Measurements from ENCODE around the gene TUBB1.
"Not testable (repeated sequence)": the region's sequence is repeated elsewhere in the genome, so short reads cannot be mapped to it uniquely, and the experiment has no call there.

The TUBB1 gene

DNA sequence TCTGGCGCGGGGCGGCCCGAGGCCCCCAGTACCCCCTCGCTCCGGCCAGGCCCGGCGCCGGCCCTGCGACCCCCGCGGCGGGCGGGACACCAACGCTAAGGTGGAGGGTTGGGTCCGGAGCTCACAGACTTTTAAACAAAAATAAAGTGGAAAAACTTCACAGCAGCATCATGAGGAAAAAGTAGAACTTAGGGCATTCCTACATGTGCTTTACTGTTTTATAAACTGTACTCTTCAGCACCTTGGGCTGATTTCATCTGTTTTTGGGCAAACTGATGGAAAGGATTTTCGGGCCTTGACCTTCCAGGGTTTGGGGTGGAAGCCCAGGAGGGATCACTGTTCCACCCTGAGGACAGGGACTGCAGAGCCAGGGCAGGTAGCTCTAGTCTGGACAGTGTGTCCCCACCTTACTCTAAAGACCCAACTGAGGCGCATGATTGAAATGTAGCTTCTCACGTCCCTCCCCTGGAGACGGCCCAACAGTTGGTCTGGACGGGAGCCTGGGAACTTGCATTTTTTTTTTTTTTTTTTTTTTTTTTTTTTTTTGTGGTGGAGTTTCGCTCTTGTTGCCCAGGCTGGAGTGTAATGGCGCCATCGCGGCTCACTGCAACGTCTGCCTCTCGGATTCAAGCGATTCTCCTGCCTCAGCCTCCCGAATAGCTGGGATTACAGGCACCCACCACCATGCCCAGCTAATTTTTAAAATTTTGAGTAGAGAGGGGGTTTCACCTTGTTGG, 37.4 kb upstream of the TUBB1 start:
- H4K20me1 ChIP-seq (ENCODE audit: insufficient read depth, low read length) = peaks cover 32% of the 10 kb centered on the region
- peaks cover under 1% of the 10 kb centered on the region for H3K27me3 ChIP-seq (ENCODE audit: insufficient read depth, low read length, poor library complexity)
- H3K79me2 ChIP-seq (ENCODE audit: insufficient read depth, low read length) = peaks cover 57% of the 10 kb centered on the region
- peak overlapping the region; percentile 77 for H3K4me2 ChIP-seq (ENCODE audit: insufficient read depth, low read length)
- H3K4me1 ChIP-seq (ENCODE audit: insufficient read depth, low read length) = peaks cover 35% of the 10 kb centered on the region
- H3K9ac ChIP-seq (ENCODE audit: low read depth, low read length) = peak overlapping the region; percentile 79
- TF ChIP-seq EZH2 (IDR thresholded peaks at IDR 0.05; ENCODE audit: borderline replicate concordance, low read depth, low read length, severe bottlenecking) = no peak
- TF ChIP-seq, protein P1, sequence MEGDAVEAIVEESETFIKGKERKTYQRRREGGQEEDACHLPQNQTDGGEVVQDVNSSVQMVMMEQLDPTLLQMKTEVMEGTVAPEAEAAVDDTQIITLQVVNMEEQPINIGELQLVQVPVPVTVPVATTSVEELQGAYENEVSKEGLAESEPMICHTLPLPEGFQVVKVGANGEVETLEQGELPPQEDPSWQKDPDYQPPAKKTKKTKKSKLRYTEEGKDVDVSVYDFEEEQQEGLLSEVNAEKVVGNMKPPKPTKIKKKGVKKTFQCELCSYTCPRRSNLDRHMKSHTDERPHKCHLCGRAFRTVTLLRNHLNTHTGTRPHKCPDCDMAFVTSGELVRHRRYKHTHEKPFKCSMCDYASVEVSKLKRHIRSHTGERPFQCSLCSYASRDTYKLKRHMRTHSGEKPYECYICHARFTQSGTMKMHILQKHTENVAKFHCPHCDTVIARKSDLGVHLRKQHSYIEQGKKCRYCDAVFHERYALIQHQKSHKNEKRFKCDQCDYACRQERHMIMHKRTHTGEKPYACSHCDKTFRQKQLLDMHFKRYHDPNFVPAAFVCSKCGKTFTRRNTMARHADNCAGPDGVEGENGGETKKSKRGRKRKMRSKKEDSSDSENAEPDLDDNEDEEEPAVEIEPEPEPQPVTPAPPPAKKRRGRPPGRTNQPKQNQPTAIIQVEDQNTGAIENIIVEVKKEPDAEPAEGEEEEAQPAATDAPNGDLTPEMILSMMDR (IDR thresholded peaks at IDR 0.05; ENCODE audit: borderline replicate concordance, extremely low read depth, low read length, poor library complexity, severe bottlenecking) = no peak
- peak overlapping the region; percentile 93 to 98 for H3K4me3 ChIP-seq (ENCODE audit: low read depth in 1 of 2, low read length in 2 of 2)
- peak overlapping the region; percentile 81 for H3K27ac ChIP-seq (ENCODE audit: low read length)
- ATAC-seq (ENCODE audit: insufficient read depth, low read depth) (peak; percentile 43), DNase-seq (peak; percentile 36)
- peak overlapping the region; percentile 65 for H2AFZ ChIP-seq (ENCODE audit: low read depth, low read length)
- peaks cover 27% of the 10 kb centered on the region for H3K36me3 ChIP-seq (ENCODE audit: insufficient read depth, low read length)
- no peaks in the 10 kb centered on the region for H3K9me3 ChIP-seq (ENCODE audit: insufficient read depth, low read length, severe bottlenecking)

DNA sequence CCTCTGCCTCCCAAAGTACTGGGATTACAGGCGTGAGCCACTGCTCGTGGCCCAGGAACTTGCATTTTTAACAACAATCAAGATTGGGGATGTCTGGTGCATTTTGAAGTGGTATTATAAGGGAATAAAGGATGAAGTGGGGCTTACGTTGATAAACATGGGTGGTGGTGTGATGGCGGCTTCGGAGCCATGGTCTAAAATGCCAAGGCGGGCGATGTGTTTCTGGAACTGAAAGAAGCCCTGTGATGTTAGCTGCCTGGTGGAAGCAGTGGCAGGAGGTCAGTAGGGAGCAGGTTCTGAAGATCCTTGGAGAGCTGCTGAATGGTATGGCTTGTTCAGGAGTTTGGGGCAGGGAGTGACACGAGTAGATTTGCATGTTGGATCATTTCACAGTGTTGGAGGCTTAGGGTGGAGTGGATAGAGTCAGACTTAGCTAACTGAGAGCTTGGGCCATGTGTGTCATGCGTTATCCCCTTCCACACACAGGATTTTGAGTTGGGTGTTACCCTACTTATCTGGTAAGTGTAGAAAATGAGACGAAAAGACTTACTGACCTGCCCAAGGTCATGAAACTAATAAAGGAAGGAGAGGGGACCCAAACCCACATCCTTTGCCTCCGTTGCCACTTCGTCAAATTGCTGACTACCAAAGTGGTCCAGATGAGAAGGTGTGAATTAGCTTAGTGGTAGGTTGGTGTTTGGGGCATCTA, 36.7 kb upstream of the TUBB1 start:
- Histone ChIP-seq H4K20me1 (ENCODE audit: insufficient read depth, low read length) (peaks cover 38% of the 10 kb centered on the region), H3K4me2 (ENCODE audit: insufficient read depth, low read length) (peak overlapping the region; percentile 77), H3K79me2 (ENCODE audit: insufficient read depth, low read length) (peaks cover 61% of the 10 kb centered on the region), H3K4me3 (ENCODE audit: low read depth in 1 of 2, low read length in 2 of 2) (peak overlapping the region; percentile 93 to 98; a peak in 3 of 4 replicates), H3K9me3 (ENCODE audit: insufficient read depth, low read length, severe bottlenecking) (no peaks in the 10 kb centered on the region), H2AFZ (ENCODE audit: low read depth, low read length) (no peak overlapping the region), H3K4me1 (ENCODE audit: insufficient read depth, low read length) (peaks cover 35% of the 10 kb centered on the region), H3K27me3 (ENCODE audit: insufficient read depth, low read length, poor library complexity) (no peaks in the 10 kb centered on the region), H3K9ac (ENCODE audit: low read depth, low read length) (peak overlapping the region; percentile 79), H3K36me3 (ENCODE audit: insufficient read depth, low read length) (peaks cover 35% of the 10 kb centered on the region), H3K27ac (ENCODE audit: low read length) (peak overlapping the region; percentile 32)
- TF ChIP-seq, protein P1 (IDR thresholded peaks at IDR 0.05; ENCODE audit: borderline replicate concordance, extremely low read depth, low read length, poor library complexity, severe bottlenecking) = no peak
- TF ChIP-seq EZH2 (IDR thresholded peaks at IDR 0.05; ENCODE audit: borderline replicate concordance, low read depth, low read length, severe bottlenecking) = no peak
- ATAC-seq (ENCODE audit: insufficient read depth, low read depth) = no peak
- DNase-seq = no peak

DNA sequence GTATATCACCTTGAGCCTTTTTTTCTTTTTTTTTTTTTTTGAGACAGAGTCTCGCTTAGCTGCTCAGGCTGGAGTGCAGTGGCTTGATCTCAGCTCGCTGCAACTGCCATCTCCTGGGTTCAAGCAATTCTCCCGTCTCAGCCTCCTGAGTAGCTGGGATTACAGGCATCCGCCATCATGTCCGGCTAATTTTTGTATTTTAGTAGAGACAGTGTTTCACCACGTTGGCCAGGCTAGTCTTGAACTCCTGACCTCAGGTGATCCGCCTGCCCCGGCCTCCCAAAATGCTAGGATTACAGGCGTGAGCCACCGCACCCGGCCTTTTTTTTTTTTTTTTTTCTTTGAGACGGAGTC, 36.1 kb upstream of the TUBB1 start:
- peaks cover 61% of the 10 kb centered on the region for H3K79me2 ChIP-seq (ENCODE audit: insufficient read depth, low read length)
- H3K27me3 ChIP-seq (ENCODE audit: insufficient read depth, low read length, poor library complexity); ATAC-seq (ENCODE audit: insufficient read depth, low read depth); DNase-seq; H3K27ac ChIP-seq (ENCODE audit: low read length); H2AFZ ChIP-seq (ENCODE audit: low read depth, low read length); H3K9me3 ChIP-seq (ENCODE audit: insufficient read depth, low read length, severe bottlenecking): not testable (repeated sequence)
- H3K36me3 ChIP-seq (ENCODE audit: insufficient read depth, low read length) = peaks cover 40% of the 10 kb centered on the region
- peak overlapping the region; percentile 79; the same call in 1 of the 2 replicates for H3K9ac ChIP-seq (ENCODE audit: low read depth, low read length)
- peak overlapping the region; percentile 77 for H3K4me2 ChIP-seq (ENCODE audit: insufficient read depth, low read length)
- peak overlapping the region in 1 of 2 experiments; percentile 98; a peak in 2 of 4 replicates for H3K4me3 ChIP-seq (ENCODE audit: low read depth in 1 of 2, low read length in 2 of 2)
- peaks cover 42% of the 10 kb centered on the region for H4K20me1 ChIP-seq (ENCODE audit: insufficient read depth, low read length)
- H3K4me1 ChIP-seq (ENCODE audit: insufficient read depth, low read length) = peaks cover 35% of the 10 kb centered on the region

DNA sequence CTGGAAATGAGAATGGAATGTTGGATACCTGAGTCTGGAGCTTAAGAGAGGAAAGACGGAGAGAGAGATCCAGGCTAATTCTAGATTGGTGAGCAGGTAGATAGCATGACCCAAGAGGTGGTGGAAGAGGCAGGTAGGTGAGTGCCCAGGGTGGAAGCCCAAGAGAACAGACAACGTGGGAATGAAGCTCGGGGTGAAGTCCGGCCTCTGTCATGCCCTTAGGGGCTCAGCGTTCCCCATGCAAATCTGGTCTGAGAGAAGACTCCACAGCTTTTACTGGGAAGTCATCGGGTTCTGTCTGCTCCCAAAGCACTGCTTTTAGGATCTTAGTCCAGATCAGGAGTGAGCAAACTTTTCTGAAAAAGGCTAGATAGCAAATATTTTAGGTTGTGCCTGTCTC, 34.5 kb upstream of the TUBB1 start:
- Histone ChIP-seq H2AFZ (ENCODE audit: low read depth, low read length) (no peak overlapping the region), H3K36me3 (ENCODE audit: insufficient read depth, low read length) (peaks cover 56% of the 10 kb centered on the region), H3K4me3 (ENCODE audit: low read depth in 1 of 2, low read length in 2 of 2) (no peak overlapping the region), H3K27me3 (ENCODE audit: insufficient read depth, low read length, poor library complexity) (no peaks in the 10 kb centered on the region), H3K4me2 (ENCODE audit: insufficient read depth, low read length) (peak overlapping the region; percentile 77; the same call in 1 of the 2 replicates), H3K9ac (ENCODE audit: low read depth, low read length) (no peak overlapping the region), H3K79me2 (ENCODE audit: insufficient read depth, low read length) (peaks cover 61% of the 10 kb centered on the region), H3K4me1 (ENCODE audit: insufficient read depth, low read length) (peaks cover 35% of the 10 kb centered on the region), H3K27ac (ENCODE audit: low read length) (no peak overlapping the region), H4K20me1 (ENCODE audit: insufficient read depth, low read length) (peaks cover 52% of the 10 kb centered on the region), H3K9me3 (ENCODE audit: insufficient read depth, low read length, severe bottlenecking) (no peaks in the 10 kb centered on the region)
- no peak for TF ChIP-seq EZH2 (IDR thresholded peaks at IDR 0.05; ENCODE audit: borderline replicate concordance, low read depth, low read length, severe bottlenecking)
- TF ChIP-seq, protein P1 (IDR thresholded peaks at IDR 0.05; ENCODE audit: borderline replicate concordance, extremely low read depth, low read length, poor library complexity, severe bottlenecking) = no peak
- DNase-seq (no peak), ATAC-seq (ENCODE audit: insufficient read depth, low read depth) (no peak)

Measured in DND-41 (cell line).